Frontal cortex (tissue), 4 donors: ENCODE data around the gene SLIT3. TPM values are rescaled to one million over a fixed set of nuclear protein-coding genes. Genes with fewer than 3 reads are reported as not detected.

Source experiments
- DNase-seq, 2 donors: peaks; one replicate each; pipeline ENCODE4 v3.0.0; 2012; ENCODE audit warnings: low spot score in 2 of 2
- FAIRE-seq: peaks from 2 replicates; lab custom pipeline; 2012; peaks lifted over from hg19 to GRCh38; lab: Jason Lieb, UNC
- total RNA-seq: library from RNA; depleted of rRNA; stranded (reverse); fragments of >200 nt; gene quantifications from one replicate; pipeline ENCODE4 v1.2.3, GENCODE V29; 2014
- donor health status: control.
- donor health status: control.
- donor health status: control.

SLIT3 gene
- total RNA-seq, 1 donor from 2014 or later = 2.0 TPM

DNA sequence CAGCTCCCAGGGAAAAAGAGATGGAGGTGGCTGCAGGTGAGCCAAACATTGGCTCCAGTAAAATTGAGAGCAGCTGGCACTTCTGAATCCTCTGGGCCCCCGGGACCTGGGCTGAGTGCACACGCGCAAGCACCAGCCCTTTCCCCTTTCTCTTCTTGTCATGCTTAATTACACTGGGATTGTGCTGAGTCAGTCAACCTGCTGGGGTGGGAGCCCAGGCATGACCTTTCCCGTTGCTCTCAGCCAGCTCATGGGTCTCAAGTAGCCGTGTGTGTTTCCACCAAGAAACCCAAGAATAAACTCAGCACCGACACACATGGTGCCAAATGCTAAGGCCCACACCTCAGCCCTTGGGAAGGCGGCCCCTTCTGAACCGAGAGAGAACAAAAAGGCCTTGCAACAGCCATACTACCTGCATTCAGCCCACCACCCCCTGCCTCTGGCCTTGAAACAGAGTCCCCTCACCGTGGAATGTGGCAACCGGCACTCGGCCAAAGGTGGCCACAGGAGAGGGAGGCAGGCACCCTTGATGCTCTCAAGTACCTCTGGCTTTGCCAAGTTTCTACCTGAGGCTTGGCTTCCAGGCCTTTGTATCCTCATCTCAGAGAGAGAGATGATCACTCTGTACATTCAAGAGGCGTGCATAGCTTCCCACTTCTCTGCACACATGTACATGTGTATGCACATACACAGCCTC, 28.1 kb downstream of the SLIT3 start:
- FAIRE-seq (no peak), DNase-seq (no peak)

DNA sequence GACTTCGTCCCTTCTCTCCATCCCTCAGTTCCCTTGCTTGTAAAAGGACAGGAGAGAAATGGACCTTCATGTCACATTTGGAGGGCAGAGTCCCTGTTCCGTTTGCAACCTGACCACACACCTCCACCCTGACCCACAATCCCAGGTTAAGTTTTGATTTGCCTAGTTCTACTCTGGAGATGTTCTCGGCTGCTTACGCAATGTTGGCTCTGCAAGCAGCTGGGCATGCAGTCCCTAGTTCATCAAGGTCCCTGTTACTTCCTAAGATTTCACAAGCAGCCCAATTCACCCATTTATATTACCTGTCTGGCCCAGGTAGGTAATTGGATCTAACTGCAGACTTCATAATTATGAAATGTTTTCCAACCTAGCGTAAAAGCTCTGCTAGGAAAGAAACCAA, 28.8 kb downstream of the SLIT3 start:
- DNase-seq (no peak), FAIRE-seq (no peak)

DNA sequence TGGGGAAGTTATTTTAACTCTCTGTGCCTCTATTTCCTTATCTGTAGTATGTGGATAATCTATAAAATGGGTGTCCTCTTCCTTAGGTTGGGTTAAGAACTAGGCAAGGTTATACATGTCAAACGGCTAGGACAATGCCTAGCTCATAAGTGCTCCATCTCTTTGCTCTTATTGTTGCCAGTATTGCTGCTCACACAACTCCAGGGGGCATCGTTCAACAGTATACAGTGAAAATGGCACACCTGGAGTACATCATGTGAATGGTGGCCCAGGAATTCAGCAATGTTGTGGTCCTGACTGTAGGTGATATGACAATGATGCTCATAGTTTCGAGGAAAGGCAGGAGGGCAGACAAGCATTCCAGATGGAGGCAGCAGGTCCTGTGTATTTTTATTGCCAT, 30.1 kb downstream of the SLIT3 start:
- DNase-seq (no peak), FAIRE-seq (no peak)

DNA sequence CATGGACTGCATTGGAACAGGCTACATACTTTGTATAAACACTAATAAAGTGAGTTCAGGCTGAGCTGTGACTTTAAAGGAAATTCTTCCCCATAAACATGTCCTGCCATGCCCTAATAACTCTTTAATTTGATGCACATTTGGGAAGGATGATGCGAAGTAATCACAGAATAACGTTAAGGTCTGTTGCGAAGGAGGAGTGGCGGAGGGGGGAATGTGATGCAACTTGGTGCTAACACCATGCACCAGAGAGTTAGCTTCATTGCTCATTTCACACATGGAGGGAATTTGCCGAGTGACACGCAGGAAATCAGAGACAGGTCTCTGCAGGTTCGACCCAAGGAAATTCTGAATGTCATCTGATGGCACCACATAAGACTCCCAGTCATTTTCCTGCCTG, 32.9 kb downstream of the SLIT3 start:
- FAIRE-seq = no peak
- DNase-seq = no peak

DNA sequence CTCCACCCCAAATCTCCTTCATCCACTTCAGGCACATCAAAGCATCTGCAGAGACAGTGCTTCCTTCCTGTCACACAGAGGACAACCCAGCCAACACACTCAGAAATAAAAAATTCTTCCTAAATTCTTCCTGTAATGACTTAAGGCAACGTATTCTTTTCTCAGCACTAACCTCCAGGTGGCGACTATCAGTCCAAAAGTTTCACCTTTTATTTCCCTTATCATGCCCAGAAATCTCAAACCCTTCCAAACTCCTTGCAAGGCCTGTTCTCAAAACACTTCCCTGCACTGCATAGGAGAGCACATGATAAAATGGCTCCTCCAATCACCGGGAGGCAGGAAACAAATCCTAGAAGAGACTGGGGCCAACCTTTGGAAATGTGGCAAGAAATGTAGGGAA, 35.1 kb downstream of the SLIT3 start:
- DNase-seq = no peak

DNA sequence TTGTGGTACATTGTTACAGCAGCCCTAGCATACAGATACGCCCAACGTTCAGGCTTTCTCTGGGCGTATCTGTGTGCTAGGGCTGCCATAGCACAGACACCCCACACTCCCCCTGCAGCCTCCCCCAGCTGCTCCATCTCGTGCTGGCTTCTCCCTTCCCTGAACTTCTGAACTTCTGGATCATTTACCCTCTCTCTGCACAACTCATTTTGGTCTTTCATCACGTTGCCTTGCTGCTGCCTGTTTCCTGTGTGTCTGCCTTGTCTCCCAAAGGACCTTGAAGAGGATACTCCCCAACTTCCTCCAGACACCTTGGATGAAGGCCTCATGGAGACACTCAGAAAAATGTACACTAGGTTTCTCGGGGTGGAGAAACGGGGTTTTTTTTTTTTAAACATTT, 37.3 kb downstream of the SLIT3 start:
- FAIRE-seq = no peak
- DNase-seq = no peak

More for the DNA sequence above, 35.1 kb downstream of the SLIT3 start:
- FAIRE-seq = no peak

DNA sequence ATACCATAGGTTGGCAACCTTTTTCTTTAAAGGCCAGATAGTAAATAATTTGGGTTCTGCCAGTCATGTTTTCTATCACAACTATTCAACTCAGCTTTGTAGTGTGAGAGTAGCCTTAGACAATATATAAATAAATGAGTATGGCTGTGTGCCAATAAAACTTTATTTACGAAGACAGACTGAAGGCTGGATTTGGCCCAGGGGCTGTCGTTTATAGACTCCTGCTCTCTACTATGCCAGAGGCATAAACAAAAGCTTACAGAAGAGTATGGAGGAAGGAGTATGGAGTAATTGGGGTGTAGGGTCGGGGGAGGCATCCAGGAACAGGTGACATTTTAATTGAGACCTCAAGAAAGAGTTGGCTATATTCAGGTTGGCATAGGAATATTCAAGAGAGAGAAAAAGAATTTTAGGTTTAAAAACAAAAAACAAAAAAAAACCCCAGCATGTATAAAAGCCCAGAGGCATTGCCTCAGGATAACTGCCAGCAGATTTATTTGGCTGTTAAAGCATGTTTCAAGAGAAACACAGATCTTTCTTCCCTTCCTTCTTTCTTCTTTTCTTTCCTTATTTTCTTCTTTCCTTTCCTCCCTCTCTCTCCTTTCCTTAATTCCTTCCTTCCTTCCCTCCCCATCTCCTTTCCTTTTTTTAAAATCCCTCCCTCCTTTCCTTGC, 39.9 kb downstream of the SLIT3 start:
- DNase-seq (no peak), FAIRE-seq (no peak)

DNA sequence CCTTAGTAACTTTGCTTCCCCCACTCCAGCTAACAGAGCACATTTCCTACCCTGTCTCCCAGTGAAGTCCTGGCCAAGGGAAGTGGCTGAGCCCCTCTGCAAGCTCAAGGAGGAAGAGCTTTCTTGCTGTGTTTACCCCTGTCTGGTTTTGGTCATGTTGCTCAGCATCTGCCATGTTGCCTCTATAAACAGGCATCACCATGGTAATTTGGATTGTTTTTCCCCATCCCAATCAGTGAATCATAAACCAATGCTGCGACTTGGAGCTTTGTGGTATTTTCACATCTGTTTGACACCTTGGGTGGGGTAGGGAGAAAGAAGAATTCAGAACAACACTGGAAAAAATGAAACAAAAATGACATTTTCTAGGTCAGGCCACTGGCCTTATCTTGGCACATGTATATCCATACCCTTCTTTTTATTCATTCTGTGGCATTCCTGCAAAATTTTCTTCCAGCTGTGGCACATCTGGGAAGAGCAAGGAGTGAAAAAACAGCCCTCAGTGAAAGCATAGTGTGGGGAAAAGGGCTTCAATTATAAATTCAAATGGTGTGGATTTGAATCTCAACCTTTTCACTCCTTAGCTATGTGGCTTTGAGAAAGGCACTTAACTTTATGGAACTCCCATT, 42.5 kb downstream of the SLIT3 start:
- no peak for DNase-seq
- no peak for FAIRE-seq

DNA sequence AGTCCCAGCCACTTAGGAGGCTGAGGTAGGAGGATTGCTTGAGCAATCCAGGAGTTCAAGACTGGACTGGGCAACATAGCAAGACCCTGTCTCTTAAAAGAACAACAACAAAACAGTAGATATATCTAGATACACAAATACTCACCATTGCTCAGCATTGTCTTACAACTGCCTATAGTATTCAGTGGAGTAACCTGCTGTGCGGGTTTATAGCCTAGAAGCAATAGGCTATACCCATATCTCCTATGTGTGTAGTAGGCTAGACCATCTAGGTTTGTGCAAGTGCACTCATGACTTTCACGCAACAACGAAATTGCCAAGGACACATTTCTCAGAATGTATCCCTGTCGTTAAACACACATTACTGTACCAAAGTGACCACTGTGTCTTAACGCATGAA, 44.7 kb downstream of the SLIT3 start:
- FAIRE-seq (no peak), DNase-seq (no peak)

DNA sequence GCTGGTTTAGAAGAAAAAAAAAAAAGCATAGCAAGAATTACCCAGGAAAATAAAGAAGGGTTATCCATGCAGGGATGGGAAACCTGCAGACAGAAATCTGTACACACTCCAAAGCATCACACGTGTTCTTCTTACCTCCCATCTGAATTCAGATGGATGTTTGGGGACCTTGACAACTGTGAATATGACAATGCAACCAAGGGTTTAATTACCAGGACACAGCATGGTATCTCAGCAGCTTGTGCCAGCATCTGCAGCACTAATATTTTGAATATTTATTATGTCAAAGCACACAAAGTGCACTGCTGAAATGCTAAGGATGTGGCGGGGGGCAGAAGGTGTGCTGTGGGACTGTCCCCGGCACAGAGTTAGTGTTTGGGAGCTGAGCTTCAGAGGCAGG, 47.9 kb downstream of the SLIT3 start:
- FAIRE-seq = no peak
- DNase-seq = no peak

DNA sequence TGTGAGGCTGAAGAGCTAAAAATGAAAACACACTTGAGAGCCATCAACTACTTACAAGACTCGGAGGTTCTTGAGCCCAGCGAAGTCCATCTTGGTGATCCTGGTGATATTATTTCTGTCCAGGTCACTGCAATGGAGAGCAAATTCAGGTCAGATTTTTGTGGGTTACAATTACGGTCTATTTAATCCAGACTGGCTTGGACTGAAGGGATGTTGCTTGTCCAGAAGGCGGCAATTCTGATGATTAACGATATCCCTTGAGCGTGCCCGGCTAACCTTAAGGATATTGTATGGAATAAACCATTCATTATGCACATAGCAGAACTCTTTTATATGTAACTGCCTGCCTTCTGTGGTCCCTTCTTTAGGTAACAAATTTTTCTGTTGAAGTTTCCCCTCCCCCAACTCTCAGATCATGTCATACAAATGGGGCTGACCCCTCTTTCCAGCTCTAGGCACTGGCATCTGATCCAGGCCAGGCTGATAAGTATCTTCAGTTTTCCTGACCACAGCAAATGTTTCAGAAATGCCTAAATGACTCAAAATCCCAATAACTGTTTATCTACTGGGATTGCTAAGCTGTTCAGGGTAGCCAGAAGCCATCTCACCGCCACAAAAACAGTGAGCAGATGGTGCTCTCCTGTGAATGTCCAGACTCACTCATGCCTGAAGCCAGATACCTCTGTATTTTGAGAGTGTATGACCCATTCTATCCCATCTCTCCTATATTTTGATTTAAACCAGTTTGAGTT, 49.4 kb downstream of the SLIT3 start:
- DNase-seq (no peak), FAIRE-seq (no peak)

DNA sequence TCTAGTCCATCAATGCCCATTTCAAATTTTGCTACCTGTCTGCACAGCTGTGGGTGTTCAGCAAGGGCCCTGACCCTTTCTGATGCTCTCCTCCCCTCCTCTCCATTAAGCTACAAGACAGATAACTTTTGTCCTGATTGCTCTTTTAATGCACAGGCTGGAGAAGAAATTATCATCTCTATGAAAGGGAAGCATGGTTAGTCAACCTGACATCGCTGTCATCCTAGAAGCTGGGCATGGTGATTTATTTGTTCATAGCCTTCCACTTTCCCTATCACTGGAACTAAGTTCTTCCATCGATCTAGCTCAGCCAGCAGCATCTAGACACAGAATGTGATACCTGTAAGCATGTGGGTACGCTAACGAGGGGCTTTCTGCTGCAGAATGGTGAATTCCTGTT, 50.1 kb downstream of the SLIT3 start:
- no peak for FAIRE-seq
- DNase-seq = no peak

DNA sequence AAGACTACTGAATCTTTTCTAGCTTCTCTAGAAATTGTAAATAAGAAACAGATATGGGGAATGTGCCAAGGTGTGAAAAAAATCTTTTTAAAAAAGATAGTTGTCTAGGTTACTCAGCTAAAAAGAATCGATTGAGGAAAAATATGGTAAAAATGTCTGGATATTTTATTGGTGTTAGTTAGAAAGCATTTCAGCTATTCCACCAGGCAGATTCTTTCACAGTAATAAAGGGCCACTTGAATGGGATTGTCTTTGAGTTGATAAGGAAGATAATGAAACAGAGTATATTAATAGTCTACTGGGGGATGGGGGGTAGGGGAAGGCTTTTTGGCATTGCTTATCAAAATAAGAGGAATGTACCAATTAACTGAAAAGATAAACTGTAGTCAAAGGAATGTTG, 51.9 kb downstream of the SLIT3 start:
- no peak for FAIRE-seq
- no peak for DNase-seq

DNA sequence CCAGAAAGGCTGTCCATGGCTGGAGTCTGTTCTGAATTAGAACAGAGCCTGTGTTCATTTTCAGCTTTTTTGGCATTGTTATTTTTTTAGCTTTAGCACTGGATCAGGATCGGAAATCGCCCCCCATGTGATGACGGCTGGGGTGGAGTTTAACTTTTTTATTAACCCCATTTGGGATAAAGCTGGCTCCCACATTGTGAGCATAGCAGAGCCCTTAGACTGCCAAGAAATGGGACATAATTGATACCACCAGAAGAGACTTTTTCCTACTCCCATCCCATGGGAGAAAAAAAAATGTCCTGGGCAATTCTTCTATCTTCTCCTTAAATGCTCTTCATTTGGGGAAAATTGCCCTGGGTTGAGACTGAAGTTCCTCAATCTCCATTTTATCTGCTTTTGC, 52.4 kb downstream of the SLIT3 start:
- FAIRE-seq = no peak
- no peak for DNase-seq

DNA sequence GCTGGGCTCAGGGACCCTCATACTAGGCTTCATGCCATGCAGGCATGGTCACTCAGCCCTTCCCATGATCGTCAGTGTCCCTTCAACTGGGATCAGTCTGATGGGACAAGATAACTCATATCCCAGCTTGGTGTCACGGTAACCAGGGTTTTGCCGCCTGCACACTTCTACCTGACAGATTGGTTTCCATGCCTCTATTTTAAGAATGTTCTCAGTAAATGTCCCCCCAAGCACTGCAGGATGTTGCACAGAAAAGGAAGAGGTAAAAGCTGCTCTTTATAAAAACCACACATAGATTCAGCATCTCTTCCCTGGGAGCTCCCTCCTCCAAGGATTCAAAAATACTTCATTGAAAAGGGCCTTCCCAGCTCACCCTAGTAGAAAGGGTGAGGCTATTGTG, 56.1 kb downstream of the SLIT3 start:
- DNase-seq = no peak
- FAIRE-seq = no peak

DNA sequence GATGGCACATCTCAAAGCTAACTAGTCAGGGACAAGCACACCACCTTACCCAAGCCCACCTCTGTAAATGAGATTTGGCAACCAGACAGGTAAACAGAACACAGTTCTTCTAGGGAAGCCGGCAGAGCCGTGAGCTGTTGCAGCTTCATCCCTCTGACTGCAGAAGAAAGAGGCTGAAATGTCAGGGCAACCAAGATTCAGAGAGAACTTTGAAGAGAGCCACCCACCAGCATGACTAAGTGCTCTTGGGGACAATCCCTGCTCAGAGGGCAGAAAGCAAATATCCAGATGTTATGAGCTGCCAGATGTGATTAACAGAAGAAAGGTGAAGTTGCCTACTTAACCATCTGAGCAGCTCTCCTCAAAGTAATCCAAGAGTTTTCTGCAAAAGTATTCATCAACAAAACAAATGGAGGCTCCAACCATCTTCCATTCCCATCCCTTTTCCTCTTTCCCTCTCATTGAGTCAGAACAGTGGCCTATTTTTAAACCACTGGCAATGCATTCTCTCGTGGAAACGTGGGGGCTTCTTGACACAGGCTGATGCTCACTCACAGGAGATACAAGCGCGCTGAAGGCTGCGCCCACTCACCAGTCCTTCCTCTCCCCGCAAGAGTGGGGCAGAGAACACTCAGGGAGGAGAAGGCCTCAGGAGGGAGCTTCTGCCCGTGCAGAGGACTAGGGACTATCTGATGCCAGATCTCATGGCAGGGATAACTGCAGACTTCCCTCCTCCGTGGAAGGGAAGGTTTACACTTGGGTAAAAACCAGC, 57.1 kb downstream of the SLIT3 start:
- DNase-seq = no peak
- FAIRE-seq = no peak

DNA sequence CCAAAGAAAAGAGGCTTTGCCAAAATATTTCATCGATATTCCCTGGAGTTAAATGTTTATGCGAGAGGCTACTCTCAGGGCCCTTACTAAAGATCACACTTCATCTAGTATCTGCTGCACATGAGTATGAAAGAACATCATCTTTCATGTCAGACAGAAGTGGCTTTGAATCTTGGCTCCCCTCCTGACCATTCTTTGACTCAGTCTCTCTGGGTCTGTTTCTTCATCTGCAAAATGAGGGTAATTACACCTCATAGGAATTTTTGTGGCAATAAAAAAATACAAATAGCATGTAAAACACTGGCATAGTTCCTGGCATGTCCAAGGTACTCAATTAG, 58.1 kb downstream of the SLIT3 start:
- DNase-seq (no peak), FAIRE-seq (no peak)

DNA sequence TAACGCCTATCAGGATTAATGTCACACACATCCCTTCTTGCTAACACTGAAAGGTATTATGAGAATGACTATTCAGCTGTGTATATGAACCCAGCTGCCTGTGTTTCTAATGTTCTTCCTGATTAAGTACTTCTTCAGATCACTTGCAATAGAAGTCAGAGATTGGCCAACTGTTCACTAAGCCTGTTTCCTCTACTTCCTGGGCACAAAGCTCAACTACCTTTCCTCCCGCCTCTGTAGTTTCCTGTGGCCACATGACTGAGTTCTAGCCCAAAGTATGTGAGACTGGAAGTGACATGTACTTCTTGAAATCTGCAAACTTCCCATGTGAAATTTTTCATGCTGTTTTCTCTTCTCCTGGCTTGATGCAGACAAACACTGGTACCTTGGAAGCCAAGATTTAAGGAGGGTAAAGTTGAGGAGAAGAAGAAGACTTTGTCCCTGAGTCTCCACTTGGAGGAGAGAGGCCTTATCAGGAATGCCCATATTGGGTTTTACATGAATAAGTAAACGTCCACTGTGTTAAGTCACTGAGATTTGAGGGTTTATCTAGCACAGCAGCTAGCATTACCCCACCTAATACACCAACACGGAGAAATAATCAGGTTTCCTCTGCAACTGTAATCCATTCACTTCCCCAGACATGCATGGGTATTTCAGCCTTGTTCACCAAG, 58.6 kb downstream of the SLIT3 start:
- DNase-seq (no peak), FAIRE-seq (no peak)

DNA sequence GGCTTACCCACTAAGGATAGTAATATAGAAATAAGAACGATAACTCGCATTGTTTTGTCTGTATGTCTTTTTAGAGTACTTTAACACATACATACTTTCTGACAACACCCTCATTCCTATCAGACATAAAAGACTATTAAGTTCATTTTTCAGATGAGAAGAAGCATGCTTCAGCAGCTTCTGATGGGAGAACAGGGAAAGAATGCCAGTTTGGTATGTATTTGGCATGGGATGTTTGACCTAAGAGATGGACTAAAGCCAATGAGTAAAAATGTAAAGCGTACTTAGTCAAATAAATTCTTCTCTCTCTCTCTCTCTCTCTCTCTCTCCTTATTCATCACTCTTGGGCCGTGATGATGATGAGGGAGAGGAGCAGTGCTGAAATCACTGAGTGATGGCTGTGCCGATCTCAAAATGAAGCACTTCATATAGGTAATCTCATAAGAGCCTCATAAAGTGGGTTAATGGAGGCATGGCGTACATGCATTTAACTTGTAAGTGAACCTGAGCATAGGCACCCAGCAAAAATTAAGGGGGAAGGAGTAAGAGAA, 71.5 kb downstream of the SLIT3 start:
- FAIRE-seq (no peak), DNase-seq (no peak)
